ENCODE results near the gene TDRKH. TPM values are rescaled to one million over a fixed set of nuclear protein-coding genes. Genes with fewer than 3 reads are reported as not detected.

The TDRKH gene
- total RNA-seq, 4 donors from 2014 or later, result 3.2 to 4.9 (median 4.1) TPM

DNA sequence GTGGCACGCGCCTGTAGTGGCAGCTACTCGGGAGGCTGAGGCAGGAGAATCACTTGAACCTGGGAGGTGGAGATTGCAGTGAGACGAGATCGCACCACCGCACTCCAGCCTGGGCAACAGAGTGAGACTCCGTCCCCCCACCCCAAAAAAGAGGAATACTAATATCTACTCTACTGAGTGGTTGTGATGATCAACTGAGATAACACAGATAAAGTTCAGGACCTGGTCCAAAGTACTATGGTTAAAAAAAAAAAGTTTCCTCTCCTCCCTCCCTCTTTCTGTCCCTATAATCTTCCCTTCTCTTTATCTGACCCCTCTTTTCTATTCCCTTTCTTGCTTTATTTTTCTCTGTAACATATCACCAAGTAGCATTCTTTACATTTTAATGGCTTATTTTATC, 45.3 kb upstream of the TDRKH start:
- no peak for DNase-seq (ENCODE audit: low spot score)
- TF ChIP-seq, protein P1, sequence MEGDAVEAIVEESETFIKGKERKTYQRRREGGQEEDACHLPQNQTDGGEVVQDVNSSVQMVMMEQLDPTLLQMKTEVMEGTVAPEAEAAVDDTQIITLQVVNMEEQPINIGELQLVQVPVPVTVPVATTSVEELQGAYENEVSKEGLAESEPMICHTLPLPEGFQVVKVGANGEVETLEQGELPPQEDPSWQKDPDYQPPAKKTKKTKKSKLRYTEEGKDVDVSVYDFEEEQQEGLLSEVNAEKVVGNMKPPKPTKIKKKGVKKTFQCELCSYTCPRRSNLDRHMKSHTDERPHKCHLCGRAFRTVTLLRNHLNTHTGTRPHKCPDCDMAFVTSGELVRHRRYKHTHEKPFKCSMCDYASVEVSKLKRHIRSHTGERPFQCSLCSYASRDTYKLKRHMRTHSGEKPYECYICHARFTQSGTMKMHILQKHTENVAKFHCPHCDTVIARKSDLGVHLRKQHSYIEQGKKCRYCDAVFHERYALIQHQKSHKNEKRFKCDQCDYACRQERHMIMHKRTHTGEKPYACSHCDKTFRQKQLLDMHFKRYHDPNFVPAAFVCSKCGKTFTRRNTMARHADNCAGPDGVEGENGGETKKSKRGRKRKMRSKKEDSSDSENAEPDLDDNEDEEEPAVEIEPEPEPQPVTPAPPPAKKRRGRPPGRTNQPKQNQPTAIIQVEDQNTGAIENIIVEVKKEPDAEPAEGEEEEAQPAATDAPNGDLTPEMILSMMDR (IDR thresholded peaks at IDR 0.05), result no peak
- ATAC-seq (ENCODE audit: low FRiP score), result no peak

DNA sequence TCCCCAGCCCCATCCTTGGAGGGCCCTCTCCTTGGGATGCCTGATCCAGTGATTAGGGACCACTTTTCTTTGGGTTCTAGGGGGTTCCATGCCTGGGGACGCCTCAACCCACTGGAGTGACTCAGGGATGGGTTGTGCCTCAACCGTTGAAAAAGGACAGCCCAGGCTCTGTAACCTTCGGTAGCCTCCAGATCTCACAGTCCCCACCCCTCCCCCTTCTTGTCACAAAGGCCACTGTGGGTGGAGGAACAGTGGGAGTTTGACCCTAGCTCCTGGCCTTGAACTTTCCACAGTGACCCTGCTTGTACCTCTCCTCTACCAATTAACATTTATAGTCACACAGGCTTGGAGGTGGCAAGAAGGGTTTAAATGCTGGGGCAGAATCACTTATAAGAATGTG, 43.9 kb upstream of the TDRKH start:
- TF ChIP-seq, protein P1 (IDR thresholded peaks at IDR 0.05), result no peak
- ATAC-seq (ENCODE audit: low FRiP score), result no peak
- no peak for DNase-seq (ENCODE audit: low spot score)

DNA sequence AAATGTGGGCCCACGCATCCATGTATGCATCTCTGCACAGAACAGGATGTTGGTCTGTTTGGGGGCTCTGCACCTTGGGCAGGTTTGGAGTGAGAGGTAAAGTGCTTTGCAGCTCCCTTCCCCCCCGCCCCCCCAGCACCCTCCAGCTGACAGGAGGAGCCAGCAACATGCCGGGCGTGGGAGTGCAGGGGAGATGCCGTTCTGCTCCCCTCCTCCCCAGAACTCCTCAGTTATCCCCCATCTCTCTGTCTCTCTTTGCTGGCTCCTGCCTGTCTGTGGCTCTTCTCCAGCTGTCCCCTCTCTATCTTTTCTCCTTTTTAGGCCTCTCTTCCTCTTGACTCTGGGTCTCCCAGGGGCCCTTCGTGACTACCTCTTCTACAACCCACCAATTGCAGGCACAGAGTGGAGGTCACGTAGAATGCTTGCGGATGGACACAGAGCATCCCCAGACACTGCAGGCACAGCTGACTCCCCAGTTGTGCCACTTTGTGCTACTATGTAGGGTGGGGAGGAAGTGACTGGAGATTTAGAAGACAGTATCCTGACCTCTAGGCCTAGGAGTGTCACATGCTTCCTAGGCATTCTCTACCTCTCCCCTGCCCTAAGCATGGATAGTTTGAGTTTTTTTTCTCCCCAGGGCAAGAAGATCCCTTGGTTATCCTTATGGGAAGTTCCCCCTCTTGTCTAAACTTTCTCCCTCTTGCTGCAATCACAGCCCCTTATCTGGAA, 43.0 kb upstream of the TDRKH start:
- TF ChIP-seq, protein P1 (IDR thresholded peaks at IDR 0.05), result no peak
- no peak for ATAC-seq (ENCODE audit: low FRiP score)
- DNase-seq (ENCODE audit: low spot score), result no peak

- DNase-seq (ENCODE audit: low spot score), result peak; percentile 42
- TF ChIP-seq, protein P1 (IDR thresholded peaks at IDR 0.05), result no peak
Observed at GRCh38 chr1:151832318-151832980, 42.1 kb upstream of the TDRKH start.

GRCh38 chr1:151831605-151832004, 41.3 kb upstream of the TDRKH start, which contains the start of gene RORC:
RORC (minus strand) TSS chr1:151831802; CDS start chr1:151831764, 38 bp downstream.
- TF ChIP-seq, protein P1 (IDR thresholded peaks at IDR 0.05), result no peak
- peak; percentile 6 for ATAC-seq (ENCODE audit: low FRiP score)
- no peak for DNase-seq (ENCODE audit: low spot score)

More at GRCh38 chr1:151832318-151832980, 42.1 kb upstream of the TDRKH start:
- peak; percentile 58 for ATAC-seq (ENCODE audit: low FRiP score)

GRCh38 chr1:151831256-151831591, 40.9 kb upstream of the TDRKH start:
- TF ChIP-seq, protein P1 (IDR thresholded peaks at IDR 0.05), result no peak
- no peak for ATAC-seq (ENCODE audit: low FRiP score)
- no peak for DNase-seq (ENCODE audit: low spot score)

DNA sequence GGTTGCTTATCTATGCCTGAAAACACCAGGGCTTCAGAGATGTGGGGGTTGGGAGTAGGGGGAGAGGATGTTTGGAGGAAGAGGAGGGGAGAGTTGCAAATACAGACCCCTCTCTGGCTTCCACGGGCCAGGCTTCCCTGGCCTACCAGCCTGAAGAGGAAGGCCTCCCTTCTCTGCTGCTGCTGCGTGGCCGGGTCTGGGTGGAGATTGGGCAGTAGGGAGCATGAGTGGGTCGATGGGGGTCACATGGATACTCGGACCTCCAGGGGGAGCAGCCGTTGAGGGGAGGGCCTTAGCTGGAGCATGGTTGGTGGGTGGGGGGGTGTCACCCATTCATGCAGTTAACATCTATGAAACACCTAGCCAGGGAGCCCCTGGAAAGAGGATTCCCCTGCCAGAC, 39.8 kb upstream of the TDRKH start:
- TF ChIP-seq, protein P1 (IDR thresholded peaks at IDR 0.05), result no peak
- DNase-seq (ENCODE audit: low spot score) (no peak), ATAC-seq (ENCODE audit: low FRiP score) (no peak)
